ENCODE measurements around the gene ZSCAN21.

ZSCAN21 gene

GRCh38 chr7:100081535-100082102 lies 32.0 kb downstream of the ZSCAN21 start, which contains the start of gene ZNF3:
ZNF3 (minus strand) TSS chr7:100081723; CDS start chr7:100077357, 4,366 bp downstream.
- peak within 1 kb of the TSS; percentile 94 for H3K4me3 Mint-ChIP-seq
- H3K4me1 Mint-ChIP-seq, result peaks cover 37% of the 10 kb centered on the region
- H3K27me3 Mint-ChIP-seq, result no peaks in the 10 kb centered on the region
- H3K36me3 Mint-ChIP-seq, result peaks cover 6% of the 10 kb centered on the region
- no peaks in the 10 kb centered on the region for H3K9me3 Mint-ChIP-seq
- peak within 1 kb of the TSS; percentile 91 for H3K27ac Mint-ChIP-seq

GRCh38 chr7:100082978-100083377 lies 33.4 kb downstream of the ZSCAN21 start:
- H3K36me3 Mint-ChIP-seq, result peaks cover 2% of the 10 kb centered on the region
- H3K27ac Mint-ChIP-seq, result peak overlapping the region; percentile 62
- no peaks in the 10 kb centered on the region for H3K27me3 Mint-ChIP-seq
- peak overlapping the region; percentile 94 for H3K4me3 Mint-ChIP-seq
- H3K9me3 Mint-ChIP-seq, result no peaks in the 10 kb centered on the region
- peaks cover 37% of the 10 kb centered on the region for H3K4me1 Mint-ChIP-seq

- Mint-ChIP-seq H3K9me3 (no peaks in the 10 kb centered on the region), H3K4me1 (peaks cover 39% of the 10 kb centered on the region), H3K27ac (no peak overlapping the region), H3K4me3 (no peak overlapping the region), H3K27me3 (no peaks in the 10 kb centered on the region), H3K36me3 (peaks cover 2% of the 10 kb centered on the region)
Observed at GRCh38 chr7:100085515-100085914, 35.9 kb downstream of the ZSCAN21 start.

GRCh38 chr7:100087055-100087750 lies 37.6 kb downstream of the ZSCAN21 start:
- H3K27me3 Mint-ChIP-seq, result no peaks in the 10 kb centered on the region
- H3K4me1 Mint-ChIP-seq, result peaks cover 34% of the 10 kb centered on the region
- peak overlapping the region; percentile 57 for H3K4me3 Mint-ChIP-seq
- peaks cover 2% of the 10 kb centered on the region for H3K36me3 Mint-ChIP-seq
- H3K27ac Mint-ChIP-seq, result peak overlapping the region; percentile 94
- H3K9me3 Mint-ChIP-seq, result no peaks in the 10 kb centered on the region

- Mint-ChIP-seq H3K4me1 (peaks cover 26% of the 10 kb centered on the region), H3K36me3 (peaks cover 2% of the 10 kb centered on the region), H3K9me3 (no peaks in the 10 kb centered on the region), H3K27ac (peak overlapping the region; percentile 94), H3K27me3 (no peaks in the 10 kb centered on the region), H3K4me3 (peak overlapping the region; percentile 94)
Observed at GRCh38 chr7:100088095-100088620, 38.6 kb downstream of the ZSCAN21 start.

- Mint-ChIP-seq H3K27me3 (no peaks in the 10 kb centered on the region), H3K36me3 (peaks cover 2% of the 10 kb centered on the region), H3K27ac (peak within 1 kb of the TSS; percentile 94), H3K4me1 (peaks cover 26% of the 10 kb centered on the region), H3K9me3 (no peaks in the 10 kb centered on the region), H3K4me3 (peak within 1 kb of the TSS; percentile 94)
Observed at GRCh38 chr7:100088621-100089457, 39.3 kb downstream of the ZSCAN21 start, which contains the start of gene COPS6. COPS6 (plus strand) TSS chr7:100088969; CDS start chr7:100088991, 22 bp downstream.

- peaks cover 26% of the 10 kb centered on the region for H3K4me1 Mint-ChIP-seq
- H3K36me3 Mint-ChIP-seq, result peaks cover 2% of the 10 kb centered on the region
- H3K27ac Mint-ChIP-seq, result peak overlapping the region; percentile 94
- H3K27me3 Mint-ChIP-seq, result no peaks in the 10 kb centered on the region
- H3K9me3 Mint-ChIP-seq, result no peaks in the 10 kb centered on the region
- H3K4me3 Mint-ChIP-seq, result peak overlapping the region; percentile 94
Observed at GRCh38 chr7:100089458-100090196, 40.1 kb downstream of the ZSCAN21 start.

GRCh38 chr7:100090527-100091410 lies 41.2 kb downstream of the ZSCAN21 start:
- H3K4me1 Mint-ChIP-seq, result peaks cover 33% of the 10 kb centered on the region
- no peaks in the 10 kb centered on the region for H3K27me3 Mint-ChIP-seq
- H3K4me3 Mint-ChIP-seq, result peak overlapping the region; percentile 39
- peak overlapping the region; percentile 19 for H3K27ac Mint-ChIP-seq
- no peaks in the 10 kb centered on the region for H3K9me3 Mint-ChIP-seq
- peaks cover 6% of the 10 kb centered on the region for H3K36me3 Mint-ChIP-seq

GRCh38 chr7:100091411-100092181 lies 42.0 kb downstream of the ZSCAN21 start:
- H3K4me3 Mint-ChIP-seq, result peak overlapping the region; percentile 23
- peaks cover 33% of the 10 kb centered on the region for H3K4me1 Mint-ChIP-seq
- H3K9me3 Mint-ChIP-seq, result no peaks in the 10 kb centered on the region
- no peaks in the 10 kb centered on the region for H3K27me3 Mint-ChIP-seq
- peak overlapping the region; percentile 51 for H3K27ac Mint-ChIP-seq
- H3K36me3 Mint-ChIP-seq, result peaks cover 8% of the 10 kb centered on the region

GRCh38 chr7:100093054-100093453 lies 43.5 kb downstream of the ZSCAN21 start:
- no peak overlapping the region for H3K4me3 Mint-ChIP-seq
- H3K27me3 Mint-ChIP-seq, result no peaks in the 10 kb centered on the region
- peaks cover 36% of the 10 kb centered on the region for H3K4me1 Mint-ChIP-seq
- peaks cover 18% of the 10 kb centered on the region for H3K36me3 Mint-ChIP-seq
- H3K27ac Mint-ChIP-seq, result peak overlapping the region; percentile 18
- no peaks in the 10 kb centered on the region for H3K9me3 Mint-ChIP-seq

- Mint-ChIP-seq H3K36me3 (peaks cover 20% of the 10 kb centered on the region), H3K4me1 (peaks cover 38% of the 10 kb centered on the region), H3K27ac (no peak overlapping the region), H3K9me3 (no peaks in the 10 kb centered on the region), H3K4me3 (no peak overlapping the region), H3K27me3 (no peaks in the 10 kb centered on the region)
Observed at GRCh38 chr7:100093498-100093897, 43.9 kb downstream of the ZSCAN21 start.

GRCh38 chr7:100093925-100094486 lies 44.4 kb downstream of the ZSCAN21 start:
- H3K27me3 Mint-ChIP-seq, result no peaks in the 10 kb centered on the region
- no peak overlapping the region for H3K4me3 Mint-ChIP-seq
- H3K36me3 Mint-ChIP-seq, result peaks cover 23% of the 10 kb centered on the region

GRCh38 chr7:100095289-100095688 lies 45.7 kb downstream of the ZSCAN21 start:
- Mint-ChIP-seq H3K27ac (peak overlapping the region; percentile 62), H3K4me1 (peaks cover 44% of the 10 kb centered on the region), H3K4me3 (no peak overlapping the region), H3K36me3 (peaks cover 32% of the 10 kb centered on the region), H3K9me3 (no peaks in the 10 kb centered on the region), H3K27me3 (no peaks in the 10 kb centered on the region)

More at GRCh38 chr7:100093925-100094486, 44.4 kb downstream of the ZSCAN21 start:
- Mint-ChIP-seq H3K27ac (peak overlapping the region; percentile 23), H3K4me1 (peaks cover 42% of the 10 kb centered on the region), H3K9me3 (no peaks in the 10 kb centered on the region)
